ENCODE results near the gene CDKN2D. TPM values are rescaled to one million over a fixed set of nuclear protein-coding genes. Genes with fewer than 3 reads are reported as not detected.
A peak's percentile ranks its signal among the peaks of the same experiment; 100 is the strongest.

The CDKN2D gene
- total and polyA plus RNA-seq, 2 of the 13 experiments (the other 11 are each of a cell fraction or from before 2014, with no cell fraction given): 5.4 to 8.6 TPM

DNA sequence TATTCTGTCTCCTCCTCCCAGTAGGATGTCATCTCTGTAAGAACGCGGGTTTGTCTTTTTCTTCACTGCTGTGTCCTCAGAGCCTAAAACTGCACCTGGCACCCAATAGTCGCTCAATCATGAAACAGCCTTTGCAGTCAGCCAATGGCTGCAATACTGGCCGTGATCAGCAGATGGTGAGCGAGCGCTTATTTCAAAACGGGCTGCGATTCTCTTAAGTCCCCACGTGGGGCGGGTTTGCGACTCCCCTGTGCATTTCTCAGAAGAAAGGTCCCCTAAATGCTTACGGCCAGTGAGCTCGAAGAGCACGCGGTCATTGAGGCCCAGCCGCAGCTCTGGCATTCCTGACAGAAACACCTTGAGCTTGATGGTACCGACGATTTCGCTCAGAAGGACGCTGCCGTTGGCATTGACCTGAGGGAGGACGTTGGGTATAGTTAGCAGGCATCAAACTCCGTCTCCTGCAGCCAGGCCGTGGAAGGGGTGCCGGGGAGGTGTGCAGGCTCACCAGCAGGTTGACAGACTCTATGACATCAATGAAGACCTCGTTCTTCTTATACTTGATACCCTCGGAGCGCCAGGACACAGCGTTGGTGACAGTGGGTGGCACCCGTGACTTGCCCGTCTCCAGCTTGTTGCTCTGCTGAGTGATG, 12.3 kb upstream of the CDKN2D start (continued):
- TF ChIP-seq, protein P1, sequence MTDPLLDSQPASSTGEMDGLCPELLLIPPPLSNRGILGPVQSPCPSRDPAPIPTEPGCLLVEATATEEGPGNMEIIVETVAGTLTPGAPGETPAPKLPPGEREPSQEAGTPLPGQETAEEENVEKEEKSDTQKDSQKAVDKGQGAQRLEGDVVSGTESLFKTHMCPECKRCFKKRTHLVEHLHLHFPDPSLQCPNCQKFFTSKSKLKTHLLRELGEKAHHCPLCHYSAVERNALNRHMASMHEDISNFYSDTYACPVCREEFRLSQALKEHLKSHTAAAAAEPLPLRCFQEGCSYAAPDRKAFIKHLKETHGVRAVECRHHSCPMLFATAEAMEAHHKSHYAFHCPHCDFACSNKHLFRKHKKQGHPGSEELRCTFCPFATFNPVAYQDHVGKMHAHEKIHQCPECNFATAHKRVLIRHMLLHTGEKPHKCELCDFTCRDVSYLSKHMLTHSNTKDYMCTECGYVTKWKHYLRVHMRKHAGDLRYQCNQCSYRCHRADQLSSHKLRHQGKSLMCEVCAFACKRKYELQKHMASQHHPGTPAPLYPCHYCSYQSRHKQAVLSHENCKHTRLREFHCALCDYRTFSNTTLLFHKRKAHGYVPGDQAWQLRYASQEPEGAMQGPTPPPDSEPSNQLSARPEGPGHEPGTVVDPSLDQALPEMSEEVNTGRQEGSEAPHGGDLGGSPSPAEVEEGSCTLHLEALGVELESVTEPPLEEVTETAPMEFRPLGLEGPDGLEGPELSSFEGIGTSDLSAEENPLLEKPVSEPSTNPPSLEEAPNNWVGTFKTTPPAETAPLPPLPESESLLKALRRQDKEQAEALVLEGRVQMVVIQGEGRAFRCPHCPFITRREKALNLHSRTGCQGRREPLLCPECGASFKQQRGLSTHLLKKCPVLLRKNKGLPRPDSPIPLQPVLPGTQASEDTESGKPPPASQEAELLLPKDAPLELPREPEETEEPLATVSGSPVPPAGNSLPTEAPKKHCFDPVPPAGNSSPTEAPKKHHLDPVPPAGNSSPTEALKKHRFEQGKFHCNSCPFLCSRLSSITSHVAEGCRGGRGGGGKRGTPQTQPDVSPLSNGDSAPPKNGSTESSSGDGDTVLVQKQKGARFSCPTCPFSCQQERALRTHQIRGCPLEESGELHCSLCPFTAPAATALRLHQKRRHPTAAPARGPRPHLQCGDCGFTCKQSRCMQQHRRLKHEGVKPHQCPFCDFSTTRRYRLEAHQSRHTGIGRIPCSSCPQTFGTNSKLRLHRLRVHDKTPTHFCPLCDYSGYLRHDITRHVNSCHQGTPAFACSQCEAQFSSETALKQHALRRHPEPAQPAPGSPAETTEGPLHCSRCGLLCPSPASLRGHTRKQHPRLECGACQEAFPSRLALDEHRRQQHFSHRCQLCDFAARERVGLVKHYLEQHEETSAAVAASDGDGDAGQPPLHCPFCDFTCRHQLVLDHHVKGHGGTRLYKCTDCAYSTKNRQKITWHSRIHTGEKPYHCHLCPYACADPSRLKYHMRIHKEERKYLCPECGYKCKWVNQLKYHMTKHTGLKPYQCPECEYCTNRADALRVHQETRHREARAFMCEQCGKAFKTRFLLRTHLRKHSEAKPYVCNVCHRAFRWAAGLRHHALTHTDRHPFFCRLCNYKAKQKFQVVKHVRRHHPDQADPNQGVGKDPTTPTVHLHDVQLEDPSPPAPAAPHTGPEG (CRISPR knock-in tag; IDR thresholded peaks at IDR 0.05): no peak
- TF ChIP-seq TSC22D2 (CRISPR knock-in tag; IDR thresholded peaks at IDR 0.05; ENCODE audit: borderline replicate concordance): no peak
- no peak for TF ChIP-seq RFX5 (IDR thresholded peaks at IDR 0.05; ENCODE audit: low read depth, low read length)
- no peak; the same call in 1 of the 2 replicates for TF ChIP-seq ZMYM3 (CRISPR knock-in tag; IDR thresholded peaks at IDR 0.05)
- TF ChIP-seq TCF12 (IDR thresholded peaks at IDR 0.05): no peak
- TF ChIP-seq TCF12 (CRISPR knock-in tag; IDR thresholded peaks at IDR 0.05): no peak
- TF ChIP-seq ZNF720 (CRISPR knock-in tag; IDR thresholded peaks at IDR 0.05): 0 out of 2 replicates have a peak, but pooled peaks have one; percentile 44
- no peak for TF ChIP-seq ZNF549 (CRISPR knock-in tag; IDR thresholded peaks at IDR 0.05)
- no peak for TF ChIP-seq DNMT3B (CRISPR knock-in tag; conservative IDR thresholded peaks at IDR 0.05)
- TF ChIP-seq SYNCRIP (IDR thresholded peaks at IDR 0.05; ENCODE audit: insufficient read depth, low read depth, low read length): no peak
- TF ChIP-seq, protein P2, sequence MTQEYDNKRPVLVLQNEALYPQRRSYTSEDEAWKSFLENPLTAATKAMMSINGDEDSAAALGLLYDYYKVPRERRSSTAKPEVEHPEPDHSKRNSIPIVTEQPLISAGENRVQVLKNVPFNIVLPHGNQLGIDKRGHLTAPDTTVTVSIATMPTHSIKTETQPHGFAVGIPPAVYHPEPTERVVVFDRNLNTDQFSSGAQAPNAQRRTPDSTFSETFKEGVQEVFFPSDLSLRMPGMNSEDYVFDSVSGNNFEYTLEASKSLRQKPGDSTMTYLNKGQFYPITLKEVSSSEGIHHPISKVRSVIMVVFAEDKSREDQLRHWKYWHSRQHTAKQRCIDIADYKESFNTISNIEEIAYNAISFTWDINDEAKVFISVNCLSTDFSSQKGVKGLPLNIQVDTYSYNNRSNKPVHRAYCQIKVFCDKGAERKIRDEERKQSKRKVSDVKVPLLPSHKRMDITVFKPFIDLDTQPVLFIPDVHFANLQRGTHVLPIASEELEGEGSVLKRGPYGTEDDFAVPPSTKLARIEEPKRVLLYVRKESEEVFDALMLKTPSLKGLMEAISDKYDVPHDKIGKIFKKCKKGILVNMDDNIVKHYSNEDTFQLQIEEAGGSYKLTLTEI (CRISPR knock-in tag; conservative IDR thresholded peaks at IDR 0.05): no peak
- TF ChIP-seq GATAD1 (CRISPR knock-in tag; IDR thresholded peaks at IDR 0.05): no peak
- TF ChIP-seq ZNF337 (CRISPR knock-in tag; IDR thresholded peaks at IDR 0.05; ENCODE audit: borderline replicate concordance, low read depth): no peak
- no peak for TF ChIP-seq PLRG1 (conservative IDR thresholded peaks at IDR 0.05)
- TF ChIP-seq YEATS2 (CRISPR knock-in tag; IDR thresholded peaks at IDR 0.05; ENCODE audit: borderline replicate concordance): no peak
- no peak for TF ChIP-seq ZNF251 (CRISPR knock-in tag; IDR thresholded peaks at IDR 0.05)
- TF ChIP-seq ATAD3A (CRISPR knock-in tag; IDR thresholded peaks at IDR 0.05): no peak
- TF ChIP-seq CHCHD3 (CRISPR knock-in tag; IDR thresholded peaks at IDR 0.05): no peak
- TF ChIP-seq ZNF501 (CRISPR knock-in tag; IDR thresholded peaks at IDR 0.05): peak; percentile 57; the same call in 1 of the 2 replicates
- no peak for TF ChIP-seq ZBTB1 (CRISPR knock-in tag; IDR thresholded peaks at IDR 0.05; ENCODE audit: borderline replicate concordance)
- peak; percentile 51; the same call in 1 of the 2 replicates for TF ChIP-seq ERF (CRISPR knock-in tag; IDR thresholded peaks at IDR 0.05)
- peak; percentile 29; the same call in 1 of the 2 replicates for TF ChIP-seq RXRA (CRISPR knock-in tag; IDR thresholded peaks at IDR 0.05)
- TF ChIP-seq ZNF563 (CRISPR knock-in tag; IDR thresholded peaks at IDR 0.05): no peak
- TF ChIP-seq CREB1 (IDR thresholded peaks at IDR 0.05): no peak
- no peak for TF ChIP-seq CREB1 (CRISPR knock-in tag; IDR thresholded peaks at IDR 0.05)

Data from HepG2 (cell line).